H1 (cell line): ENCODE data around the gene KCNE5.

Experiments
- CHD1 ChIP-seq: IDR thresholded peaks from 2 replicates; pipeline ENCODE4 v1.6.1; 2012; ENCODE audit warnings: low read depth, low read length, improper control_type of control experiment
- EP300 ChIP-seq, 2 experiments: IDR thresholded peaks; 1 replicate in 1 of 2; 2 replicates in 1 of 2; pipeline ENCODE4 v1.6.1; 2011 to 2012; ENCODE audit warnings: low read depth in 2 of 2, low read length in 2 of 2, mild to moderate bottlenecking in 2 of 2, borderline replicate concordance in 1 of 2, inconsistent platforms in 1 of 2, moderate library complexity in 1 of 2
- EZH2 ChIP-seq: fragments of 200-600 bp; sonication (generic); IDR thresholded peaks from 2 replicates; pipeline ENCODE4 v1.7.1; 2012; ENCODE audit warnings: low read depth, mild to moderate bottlenecking, moderate library complexity, low read length, inconsistent platforms; ENCODE audit not compliant: severe bottlenecking
- HDAC2 ChIP-seq, 2 experiments: fragments of 300-600 bp in 1 of 2; sonication (generic) in 1 of 2; IDR thresholded peaks; 2 replicates each; pipeline ENCODE4 v1.6.1; 2011 to 2012; ENCODE audit warnings: low read depth in 2 of 2, low read length in 2 of 2, mild to moderate bottlenecking in 2 of 2, moderate library complexity in 2 of 2, borderline replicate concordance in 1 of 2, inconsistent platforms in 1 of 2
- PHF8 ChIP-seq: fragments of 200-600 bp; sonication (generic); conservative IDR thresholded peaks from 2 replicates; pipeline ENCODE4 v1.7.1; 2012; ENCODE audit warnings: low read depth, mild to moderate bottlenecking, inconsistent platforms, low read length, moderate library complexity
- POLR2AphosphoS5 ChIP-seq: IDR thresholded peaks from 2 replicates; pipeline ENCODE4 v1.6.1; 2011; ENCODE audit warnings: low read depth, low read length
- RBBP5 ChIP-seq: IDR thresholded peaks from 2 replicates; pipeline ENCODE4 v1.7.1; 2012; ENCODE audit warnings: low read depth, mild to moderate bottlenecking, inconsistent platforms, low read length, moderate library complexity, borderline replicate concordance
- RFX5 ChIP-seq: IDR thresholded peaks from 2 replicates; pipeline ENCODE4 v1.6.1; 2011; ENCODE audit warnings: low read depth, low read length, improper control_type of control experiment, borderline replicate concordance
- SP1 ChIP-seq: IDR thresholded peaks from 2 replicates; pipeline ENCODE4 v1.6.1; 2011; ENCODE audit warnings: low read depth, low read length
- SRF ChIP-seq: IDR thresholded peaks from 2 replicates; pipeline ENCODE4 v1.6.1; 2011; ENCODE audit warnings: mild to moderate bottlenecking, low read depth, low read length, moderate library complexity
- TAF1 ChIP-seq: IDR thresholded peaks from 2 replicates; pipeline ENCODE4 v1.6.1; 2011; ENCODE audit warnings: mild to moderate bottlenecking, low read depth, low read length
- TF ChIP-seq, protein P1 (sequence below), 3 experiments: IDR thresholded peaks; 1 replicate in 2 of 3; 2 replicates in 1 of 3; pipeline versions ENCODE4 v1.5.1 to v1.6.1; 2011; ENCODE audit warnings: low read length in 3 of 3, mild to moderate bottlenecking in 3 of 3, inconsistent platforms in 2 of 3, low read depth in 1 of 3, moderate library complexity in 1 of 3; ENCODE audit not compliant: insufficient read depth in 1 of 3; ENCODE audit errors: control extremely low read depth in 1 of 3
- TF ChIP-seq, protein P2 (sequence below): IDR thresholded peaks from 2 replicates; pipeline ENCODE4 v1.6.1; 2012; ENCODE audit warnings: inconsistent platforms
- TF ChIP-seq, protein P3 (sequence below): IDR thresholded peaks from 2 replicates; pipeline ENCODE4 v1.6.1; 2012; ENCODE audit warnings: low read length, inconsistent platforms

DNA sequence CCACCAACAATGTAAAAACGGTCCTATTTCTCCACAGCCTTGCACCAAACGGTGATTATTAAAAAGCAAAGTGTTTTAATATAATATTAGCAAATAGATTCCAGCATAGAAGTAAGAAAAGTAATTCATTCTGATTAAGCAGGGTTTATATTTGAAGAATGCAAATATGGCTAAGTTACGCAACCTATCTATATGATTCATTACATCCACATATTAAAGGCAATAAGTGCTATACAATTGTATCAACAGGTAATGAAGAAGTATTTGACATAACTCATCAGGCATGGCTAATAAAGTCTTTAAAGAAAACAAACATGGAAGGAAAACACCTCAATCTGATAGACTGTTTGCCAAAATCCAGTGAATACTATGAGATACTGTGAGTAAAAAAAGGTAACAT lies 29.0 kb downstream of the KCNE5 start:
- TF ChIP-seq HDAC2 (IDR thresholded peaks at IDR 0.05; ENCODE audit: borderline replicate concordance in 1 of 2, low read depth in 2 of 2, low read length in 2 of 2) (no peak), EP300 (IDR thresholded peaks at IDR 0.05; ENCODE audit: borderline replicate concordance in 1 of 2, low read depth in 2 of 2, low read length in 2 of 2) (no peak), TAF1 (no peak), RFX5 (no peak), SP1 (no peak), PHF8 (no peak), CHD1 (no peak), RBBP5 (no peak), POLR2AphosphoS5 (no peak), SRF (no peak), EZH2 (no peak)
- TF ChIP-seq, protein P1, sequence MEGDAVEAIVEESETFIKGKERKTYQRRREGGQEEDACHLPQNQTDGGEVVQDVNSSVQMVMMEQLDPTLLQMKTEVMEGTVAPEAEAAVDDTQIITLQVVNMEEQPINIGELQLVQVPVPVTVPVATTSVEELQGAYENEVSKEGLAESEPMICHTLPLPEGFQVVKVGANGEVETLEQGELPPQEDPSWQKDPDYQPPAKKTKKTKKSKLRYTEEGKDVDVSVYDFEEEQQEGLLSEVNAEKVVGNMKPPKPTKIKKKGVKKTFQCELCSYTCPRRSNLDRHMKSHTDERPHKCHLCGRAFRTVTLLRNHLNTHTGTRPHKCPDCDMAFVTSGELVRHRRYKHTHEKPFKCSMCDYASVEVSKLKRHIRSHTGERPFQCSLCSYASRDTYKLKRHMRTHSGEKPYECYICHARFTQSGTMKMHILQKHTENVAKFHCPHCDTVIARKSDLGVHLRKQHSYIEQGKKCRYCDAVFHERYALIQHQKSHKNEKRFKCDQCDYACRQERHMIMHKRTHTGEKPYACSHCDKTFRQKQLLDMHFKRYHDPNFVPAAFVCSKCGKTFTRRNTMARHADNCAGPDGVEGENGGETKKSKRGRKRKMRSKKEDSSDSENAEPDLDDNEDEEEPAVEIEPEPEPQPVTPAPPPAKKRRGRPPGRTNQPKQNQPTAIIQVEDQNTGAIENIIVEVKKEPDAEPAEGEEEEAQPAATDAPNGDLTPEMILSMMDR (IDR thresholded peaks at IDR 0.05; ENCODE audit: control extremely low read depth in 1 of 3, insufficient read depth in 1 of 3, low read depth in 1 of 3, low read length in 3 of 3): no peak
- TF ChIP-seq, protein P2, sequence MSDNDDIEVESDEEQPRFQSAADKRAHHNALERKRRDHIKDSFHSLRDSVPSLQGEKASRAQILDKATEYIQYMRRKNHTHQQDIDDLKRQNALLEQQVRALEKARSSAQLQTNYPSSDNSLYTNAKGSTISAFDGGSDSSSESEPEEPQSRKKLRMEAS: no peak
- TF ChIP-seq, protein P3, sequence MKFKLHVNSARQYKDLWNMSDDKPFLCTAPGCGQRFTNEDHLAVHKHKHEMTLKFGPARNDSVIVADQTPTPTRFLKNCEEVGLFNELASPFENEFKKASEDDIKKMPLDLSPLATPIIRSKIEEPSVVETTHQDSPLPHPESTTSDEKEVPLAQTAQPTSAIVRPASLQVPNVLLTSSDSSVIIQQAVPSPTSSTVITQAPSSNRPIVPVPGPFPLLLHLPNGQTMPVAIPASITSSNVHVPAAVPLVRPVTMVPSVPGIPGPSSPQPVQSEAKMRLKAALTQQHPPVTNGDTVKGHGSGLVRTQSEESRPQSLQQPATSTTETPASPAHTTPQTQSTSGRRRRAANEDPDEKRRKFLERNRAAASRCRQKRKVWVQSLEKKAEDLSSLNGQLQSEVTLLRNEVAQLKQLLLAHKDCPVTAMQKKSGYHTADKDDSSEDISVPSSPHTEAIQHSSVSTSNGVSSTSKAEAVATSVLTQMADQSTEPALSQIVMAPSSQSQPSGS: no peak
